H1 (cell line): Measurements from ENCODE around the gene ZDHHC11. TPM values are rescaled to one million over a fixed set of nuclear protein-coding genes. Genes with fewer than 3 reads are reported as not detected.
"Not testable (repeated sequence)": the region's sequence is repeated elsewhere in the genome, so short reads cannot be mapped to it uniquely, and the experiment has no call there.

Experiments used
- CTCF ChIA-PET: fragments of 300-600 bp; sonication (Branson Sonifier 250); formaldehyde crosslinking; loops from one replicate; lab custom pipeline; 2021; ENCODE audit not compliant: partially characterized antibody; lab: Charles Lee
- POLR2A ChIA-PET: fragments of 300-600 bp; sonication (Branson Sonifier 250); formaldehyde crosslinking; loops from one replicate; lab custom pipeline; 2021; ENCODE audit warnings: inconsistent platforms; ENCODE audit not compliant: partially characterized antibody; lab: Charles Lee
- DNase-seq, 2 experiments: peaks; one replicate each; pipeline versions ENCODE4 v3.0.0 to v3.0.0-alpha.2; 2010 to 2022; ENCODE audit warnings: low spot score in 2 of 2, low read depth in 1 of 2, mixed read lengths in 1 of 2
- FAIRE-seq: peaks from 2 replicates; lab custom pipeline; 2011; peaks lifted over from hg19 to GRCh38; lab: Jason Lieb, UNC
- H2AFZ ChIP-seq: 2 replicates; pipeline ENCODE4 v1.8.1; 2012; ENCODE audit warnings: low read length, inconsistent platforms
- H2AK5ac ChIP-seq: 2 replicates; pipeline ENCODE4 v1.6.1; 2013; ENCODE audit warnings: low read depth, low read length
- H2BK120ac ChIP-seq: replicated peaks from 2 replicates; pipeline ENCODE3; 2013; ENCODE audit warnings: low read depth, low read length, inconsistent platforms
- H2BK12ac ChIP-seq: 2 replicates; pipeline ENCODE4 v1.6.1; 2013; ENCODE audit warnings: low read depth, low read length
- H2BK15ac ChIP-seq: 2 replicates; pipeline ENCODE4 v1.6.1; 2013; ENCODE audit warnings: low read length
- H2BK20ac ChIP-seq: 2 replicates; pipeline ENCODE4 v1.6.1; 2013; ENCODE audit warnings: low read length
- H2BK5ac ChIP-seq: 2 replicates; pipeline ENCODE4 v1.6.1; 2013; ENCODE audit warnings: low read depth, low read length
- H3K14ac ChIP-seq: 2 replicates; pipeline ENCODE4 v1.6.1; 2013; ENCODE audit warnings: inconsistent platforms; ENCODE audit not compliant: insufficient read length
- H3K18ac ChIP-seq: 2 replicates; pipeline ENCODE4 v1.6.1; 2013; ENCODE audit warnings: low read length; ENCODE audit errors: extremely low read depth
- H3K23ac ChIP-seq: 2 replicates; pipeline ENCODE4 v1.6.1; 2013; ENCODE audit warnings: inconsistent platforms; ENCODE audit not compliant: insufficient read length
- H3K23me2 ChIP-seq: 2 replicates; pipeline ENCODE4 v1.6.1; 2013; ENCODE audit warnings: low read depth, low read length
- H3K27ac ChIP-seq: 2 replicates; pipeline ENCODE4 v1.6.1; 2011; ENCODE audit warnings: low read depth, low read length, inconsistent platforms
- H3K27me3 ChIP-seq, 4 experiments: replicated peaks in 1 of 4; 1 replicate in 1 of 4; 2 replicates in 3 of 4; pipeline versions ENCODE4 v1.6.1 to v1.8.1; 2011 to 2013; ENCODE audit warnings: low read length in 3 of 4, mild to moderate bottlenecking in 3 of 4, inconsistent platforms in 2 of 4, mixed read lengths in 2 of 4, moderate library complexity in 1 of 4; ENCODE audit not compliant: control insufficient read depth in 3 of 4, insufficient read depth in 3 of 4; ENCODE audit errors: extremely low read depth in 1 of 4
- H3K36me3 ChIP-seq, 4 experiments: 2 replicates each; pipeline versions ENCODE4 v1.6.1 to v1.8.1; 2011 to 2013; ENCODE audit warnings: mild to moderate bottlenecking in 4 of 4, low read length in 3 of 4, moderate library complexity in 2 of 4, control low read depth in 1 of 4, inconsistent platforms in 1 of 4; ENCODE audit not compliant: insufficient read depth in 4 of 4, control insufficient read depth in 2 of 4
- H3K4ac ChIP-seq: replicated peaks from 2 replicates; pipeline ENCODE3; 2013; ENCODE audit warnings: low read length, low read depth, mixed read lengths, inconsistent platforms; ENCODE audit not compliant: insufficient read length
- H3K4me1 ChIP-seq, 4 experiments: replicated peaks in 1 of 4; 1 replicate in 1 of 4; 2 replicates in 3 of 4; pipeline versions ENCODE4 v1.6.1 to v1.8.1; 2011 to 2013; ENCODE audit warnings: low read length in 3 of 4, inconsistent platforms in 2 of 4, mixed read lengths in 1 of 4; ENCODE audit not compliant: insufficient read depth in 4 of 4, control insufficient read depth in 3 of 4
- H3K4me2 ChIP-seq, 2 experiments: 2 replicates each; pipeline versions ENCODE4 v1.6.1 to v1.8.1; 2011 to 2013; ENCODE audit warnings: low read depth in 2 of 2, low read length in 2 of 2, control low read depth in 1 of 2, inconsistent platforms in 1 of 2, mild to moderate bottlenecking in 1 of 2; ENCODE audit not compliant: insufficient read depth in 1 of 2
- H3K4me3 ChIP-seq, 4 experiments: fragments of 200-600, 300-600 bp in 1 of 4; sonication (generic), shearing (Covaris generic), sonication (Bioruptor Twin) in 1 of 4; 2 replicates each; pipeline versions ENCODE4 v1.5.1 to v1.8.1; 2011 to 2016; ENCODE audit warnings: low read length in 4 of 4, low read depth in 3 of 4, control low read depth in 2 of 4, inconsistent platforms in 2 of 4, mild to moderate bottlenecking in 2 of 4, mixed read lengths in 1 of 4, moderate library complexity in 1 of 4; ENCODE audit not compliant: insufficient read depth in 2 of 4; ENCODE audit errors: extremely low read depth in 1 of 4
- H3K56ac ChIP-seq: replicated peaks from 2 replicates; pipeline ENCODE3; 2013; ENCODE audit warnings: low read depth, mild to moderate bottlenecking, mixed read lengths, low read length, inconsistent platforms; ENCODE audit not compliant: insufficient read length
- H3K79me1 ChIP-seq: 2 replicates; pipeline ENCODE4 v1.6.1; 2013; ENCODE audit warnings: low read depth, low read length, control low read depth
- H3K79me2 ChIP-seq, 2 experiments: 2 replicates each; pipeline versions ENCODE4 v1.6.1 to v1.8.1; 2012 to 2013; ENCODE audit warnings: low read length in 2 of 2, mild to moderate bottlenecking in 2 of 2, inconsistent platforms in 1 of 2; ENCODE audit not compliant: insufficient read depth in 2 of 2, control insufficient read depth in 1 of 2
- H3K9ac ChIP-seq, 4 experiments: replicated peaks in 1 of 4; 1 replicate in 1 of 4; 2 replicates in 3 of 4; pipeline versions ENCODE4 v1.6.1 to v1.8.1; 2011 to 2013; ENCODE audit warnings: low read depth in 3 of 4, low read length in 3 of 4, control low read depth in 2 of 4, mild to moderate bottlenecking in 2 of 4, moderate library complexity in 2 of 4, inconsistent platforms in 1 of 4; ENCODE audit errors: extremely low read depth in 1 of 4
- H3K9me3 ChIP-seq, 2 experiments: 2 replicates each; pipeline versions ENCODE4 v1.6.1 to v1.8.1; 2012 to 2013; ENCODE audit warnings: mild to moderate bottlenecking in 2 of 2, moderate library complexity in 2 of 2, control low read depth in 1 of 2, inconsistent platforms in 1 of 2, low read depth in 1 of 2, low read length in 1 of 2, mixed read lengths in 1 of 2; ENCODE audit not compliant: insufficient read depth in 2 of 2
- H4K20me1 ChIP-seq, 2 experiments: replicated peaks in 1 of 2; 2 replicates each; pipeline versions ENCODE3 to v1.8.1; 2011 to 2013; ENCODE audit warnings: inconsistent platforms in 2 of 2, low read length in 2 of 2, mild to moderate bottlenecking in 1 of 2; ENCODE audit not compliant: insufficient read depth in 2 of 2, control insufficient read depth in 1 of 2
- H4K5ac ChIP-seq: 2 replicates; pipeline ENCODE4 v1.6.1; 2013; ENCODE audit warnings: low read length, low read depth, mixed read lengths, inconsistent platforms; ENCODE audit not compliant: insufficient read length
- H4K8ac ChIP-seq: 2 replicates; pipeline ENCODE4 v1.8.0; 2013; ENCODE audit warnings: mild to moderate bottlenecking, moderate library complexity, low read length, inconsistent platforms; ENCODE audit not compliant: insufficient read depth; ENCODE audit errors: extremely low read depth
- H4K91ac ChIP-seq: replicated peaks from 2 replicates; pipeline ENCODE3; 2013; ENCODE audit warnings: low read length, mixed read lengths, inconsistent platforms; ENCODE audit not compliant: insufficient read length
- BACH1 ChIP-seq: IDR thresholded peaks from 2 replicates; pipeline ENCODE4 v1.6.1; 2012; ENCODE audit warnings: low read length, improper control_type of control experiment
- E2F6 ChIP-seq: IDR thresholded peaks from 2 replicates; pipeline ENCODE4 v1.6.1; 2012; ENCODE audit warnings: inconsistent platforms
- EZH2 ChIP-seq: fragments of 200-600 bp; sonication (generic); IDR thresholded peaks from 2 replicates; pipeline ENCODE4 v1.7.1; 2012; ENCODE audit warnings: low read depth, mild to moderate bottlenecking, moderate library complexity, low read length, inconsistent platforms; ENCODE audit not compliant: severe bottlenecking
- WGBS, 2 experiments: shearing (Covaris generic) in 1 of 2; methylation state at CpG; one replicate each; pipeline versions ENCODE4 v1.1.6 to v1.1.7; 2013 to 2015; ENCODE audit warnings: low lambda C conversion rate in 2 of 2, mixed read lengths in 2 of 2, inconsistent platforms in 1 of 2, low coverage in 1 of 2, missing lambda C conversion rate in 1 of 2; ENCODE audit not compliant: insufficient replicate concordance in 2 of 2, insufficient coverage in 1 of 2, insufficient read length in 1 of 2; ENCODE audit errors: extremely low coverage in 1 of 2, missing lambda C conversion rate in 1 of 2; 5-methylcytosine and 5-hydroxymethylcytosine counted together
- polyA plus RNA-seq, 7 experiments: library from polyadenylated mRNA; depleted of rRNA in 3 of 7; stranded (reverse) in 5 of 7; unstranded in 2 of 7; fragments of >200 nt in 5 of 7; fragments of 200-250 nt in 2 of 7; gene quantifications; 1 replicate in 5 of 7; 2 replicates in 1 of 7; 4 replicates in 1 of 7; pipeline versions ENCODE4 v1.2.1 to v1.2.3, GENCODE V29; 2011 to 2013; ENCODE audit warnings: missing spikeins in 2 of 7, mixed read lengths in 2 of 7
- total RNA-seq: library from RNA; stranded (reverse); fragmentation: NEBNext Ultra II Directional; extraction: Animal tissue kit (Norgen Biotek cat#: 25700); gene quantifications from 2 replicates; pipeline ENCODE4 v1.2.1, GENCODE V29; 2021

Gene ZDHHC11
- total and polyA plus RNA-seq, 2 of the 8 experiments (the other 6 are each of a cell fraction or from before 2014, with no cell fraction given), result 4.7 to 16.6 TPM

- TF ChIP-seq E2F6 (0 out of 2 replicates have a peak, but pooled peaks have one; percentile 29), BACH1 (0 out of 2 replicates have a peak, but pooled peaks have one; percentile 16), EZH2 (peak; percentile 31)
- TF ChIP-seq, all 59 proteins: peak for 3; not testable (repeated sequence) for 56
- CTCF ChIA-PET, POLR2A ChIA-PET, H3K18ac ChIP-seq, H3K4me1 ChIP-seq, H4K20me1 ChIP-seq, H2BK15ac ChIP-seq, H3K14ac ChIP-seq, H3K79me1 ChIP-seq, FAIRE-seq, H2BK12ac ChIP-seq, H3K79me2 ChIP-seq, H3K56ac ChIP-seq, H4K5ac ChIP-seq, H2AFZ ChIP-seq, H2BK5ac ChIP-seq, H4K91ac ChIP-seq, H3K23ac ChIP-seq, H2AK5ac ChIP-seq, H2BK20ac ChIP-seq, H3K27ac ChIP-seq, H3K4ac ChIP-seq, H3K9ac ChIP-seq, H2BK120ac ChIP-seq, H3K36me3 ChIP-seq: not testable (repeated sequence)
- H3K23me2 ChIP-seq, result peaks cover 14% of the 10 kb centered on the region; the same call in 1 of the 2 replicates
- peaks cover 5 to 13% of the 10 kb centered on the region in 2 experiments; a peak in 3 of 4 replicates for H3K9me3 ChIP-seq
- 13% methylated on average over 43 of the region's 43 CpGs; no CpG with 5 or more reads in 1 of the 2 experiments for WGBS, 2 experiments
- H3K4me3 ChIP-seq, result peak overlapping the region; percentile 19 to 78 (median 48)
- peak overlapping the region; percentile 67 for H3K4me2 ChIP-seq
- H4K8ac ChIP-seq, result 0 out of 2 replicates have a peak overlapping the region, but pooled peaks have one; percentile 51
- peak in 1 of 2 experiments; percentile 90 for DNase-seq
- peaks cover 9 to 18% (median 15%) of the 10 kb centered on the region in 4 experiments for H3K27me3 ChIP-seq
Measured at GRCh38 chr5:783881-784427, 66.8 kb downstream of the ZDHHC11 start.
